ENCODE data around the gene TPGS2.

GRCh38 chr18:36769172-36769571 is 59.6 kb downstream of the TPGS2 start:
- TF ChIP-seq POLR2A (IDR thresholded peaks at IDR 0.05), result no peak
- TF ChIP-seq, protein P1, sequence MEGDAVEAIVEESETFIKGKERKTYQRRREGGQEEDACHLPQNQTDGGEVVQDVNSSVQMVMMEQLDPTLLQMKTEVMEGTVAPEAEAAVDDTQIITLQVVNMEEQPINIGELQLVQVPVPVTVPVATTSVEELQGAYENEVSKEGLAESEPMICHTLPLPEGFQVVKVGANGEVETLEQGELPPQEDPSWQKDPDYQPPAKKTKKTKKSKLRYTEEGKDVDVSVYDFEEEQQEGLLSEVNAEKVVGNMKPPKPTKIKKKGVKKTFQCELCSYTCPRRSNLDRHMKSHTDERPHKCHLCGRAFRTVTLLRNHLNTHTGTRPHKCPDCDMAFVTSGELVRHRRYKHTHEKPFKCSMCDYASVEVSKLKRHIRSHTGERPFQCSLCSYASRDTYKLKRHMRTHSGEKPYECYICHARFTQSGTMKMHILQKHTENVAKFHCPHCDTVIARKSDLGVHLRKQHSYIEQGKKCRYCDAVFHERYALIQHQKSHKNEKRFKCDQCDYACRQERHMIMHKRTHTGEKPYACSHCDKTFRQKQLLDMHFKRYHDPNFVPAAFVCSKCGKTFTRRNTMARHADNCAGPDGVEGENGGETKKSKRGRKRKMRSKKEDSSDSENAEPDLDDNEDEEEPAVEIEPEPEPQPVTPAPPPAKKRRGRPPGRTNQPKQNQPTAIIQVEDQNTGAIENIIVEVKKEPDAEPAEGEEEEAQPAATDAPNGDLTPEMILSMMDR (IDR thresholded peaks at IDR 0.05), result no peak
- TF ChIP-seq POLR2AphosphoS5 (IDR thresholded peaks at IDR 0.05), result no peak
